ENCODE measurements around the gene COL16A1. TPM values are rescaled to one million over a fixed set of nuclear protein-coding genes. Genes with fewer than 3 reads are reported as not detected.

Gene COL16A1
- total and polyA plus RNA-seq, 2 of the 4 experiments (the other 2 are of a cell fraction): 34.2 to 62.8 TPM

GRCh38 chr1:31651089-31651420 lies 52.8 kb downstream of the COL16A1 start:
- Histone ChIP-seq H3K23ac (ENCODE audit: low read depth, low read length) (no peak overlapping the region), H3K27ac (ENCODE audit: insufficient read depth, low read length) (no peak overlapping the region), H3K79me1 (ENCODE audit: low read depth in 1 of 2, low read length in 2 of 2) (peaks cover 0 to 2% of the 10 kb centered on the region in 2 experiments; a peak in 3 of 4 replicates), H3K4me2 (ENCODE audit: low read depth, low read length) (no peak overlapping the region), H2BK120ac (ENCODE audit: low read depth, low read length) (no peak overlapping the region), H2AFZ (replicated peaks; ENCODE audit: low read length, poor library complexity) (no peak overlapping the region), H3K18ac (ENCODE audit: low read depth, low read length) (no peak overlapping the region), H3K27me3 (ENCODE audit: control insufficient read depth, insufficient read depth, low read length) (no peaks in the 10 kb centered on the region), H3K9me3 (ENCODE audit: control insufficient read depth, insufficient read depth, low read length) (no peaks in the 10 kb centered on the region), H2AK9ac (replicated peaks; ENCODE audit: low read depth, low read length, poor library complexity) (no peak overlapping the region), H3K14ac (replicated peaks; ENCODE audit: low read depth, low read length) (no peak overlapping the region), H3K4me3 (ENCODE audit: insufficient read depth, low read depth, low read length) (no peak overlapping the region), H4K91ac (ENCODE audit: insufficient read depth, low read depth, low read length) (no peak overlapping the region), H4K8ac (ENCODE audit: low read depth in 2 of 2, low read length in 2 of 2) (no peak overlapping the region), H3K56ac (ENCODE audit: extremely low read depth, insufficient read depth, low read length) (no peak overlapping the region), H2AK5ac (ENCODE audit: low read depth, low read length) (no peak overlapping the region), H3K9ac (ENCODE audit: low read depth, low read length) (no peak overlapping the region), H3K36me3 (ENCODE audit: control insufficient read depth, insufficient read depth, low read length) (peaks cover 36% of the 10 kb centered on the region), H2BK5ac (ENCODE audit: low read depth, low read length, poor library complexity, severe bottlenecking) (no peak overlapping the region), H3K4ac (ENCODE audit: low read depth, low read length) (no peak overlapping the region), H2BK15ac (ENCODE audit: low read depth, low read length) (no peak overlapping the region), H4K5ac (ENCODE audit: low read depth, low read length) (no peak overlapping the region), H4K20me1 (ENCODE audit: insufficient read depth, low read length) (no peaks in the 10 kb centered on the region), H2BK20ac (ENCODE audit: low read depth, low read length) (no peak overlapping the region), H3K9me1 (ENCODE audit: insufficient read depth, low read length) (no peaks in the 10 kb centered on the region), H3K4me1 (ENCODE audit: control insufficient read depth, insufficient read depth, low read length) (peaks cover 2% of the 10 kb centered on the region; the same call in 1 of the 2 replicates)
- no peak for ATAC-seq (ENCODE audit: low read depth)
- in situ Hi-C loops (cut with MboI; ENCODE audit: low sequenced_read_pairs): no loop called here
- no CpG with 5 or more reads among the region's 1 CpG for WGBS, 2 experiments (ENCODE audit: extremely low coverage in 2 of 2, insufficient read length in 1 of 2)
- CTCF ChIA-PET: interaction anchor here (1.6 kb wide), 1 partner anchor 95 kb away, joined by 6 read pairs; no protein-coding TSS in a partner anchor
- POLR2A ChIA-PET (ENCODE audit: unreplicated experiment): no interaction called here
- intact Hi-C loops (cut with micrococcal nuclease): no loop called here
- no TSS peak for BruUV-seq (replicated peaks)
- TF ChIP-seq MAZ (IDR thresholded peaks at IDR 0.05; ENCODE audit: borderline replicate concordance, low read depth, low read length) (no peak), FOS (IDR thresholded peaks at IDR 0.05; ENCODE audit: low read depth, low read length) (no peak), RAD21 (IDR thresholded peaks at IDR 0.05; ENCODE audit: low read length) (no peak), MXI1 (IDR thresholded peaks at IDR 0.05; ENCODE audit: borderline replicate concordance, low read depth, low read length) (no peak), NFE2L2 (IDR thresholded peaks at IDR 0.05; ENCODE audit: low read depth, low read length) (no peak), POLR2A (IDR thresholded peaks at IDR 0.05; ENCODE audit: low read depth, low read length) (no peak), ELK1 (IDR thresholded peaks at IDR 0.05; ENCODE audit: borderline replicate concordance, low read depth, low read length) (no peak), BHLHE40 (IDR thresholded peaks at IDR 0.05; ENCODE audit: low read depth, low read length) (no peak), RFX5 (IDR thresholded peaks at IDR 0.05; ENCODE audit: low read depth, low read length) (no peak)
- dilution Hi-C loops (cut with HindIII; ENCODE audit: low sequenced_read_pairs, unreplicated experiment): no loop called here
- DNase-seq: peak; percentile 59

All from IMR-90 (cell line).